ENCODE results near the gene C17orf107.

DNA sequence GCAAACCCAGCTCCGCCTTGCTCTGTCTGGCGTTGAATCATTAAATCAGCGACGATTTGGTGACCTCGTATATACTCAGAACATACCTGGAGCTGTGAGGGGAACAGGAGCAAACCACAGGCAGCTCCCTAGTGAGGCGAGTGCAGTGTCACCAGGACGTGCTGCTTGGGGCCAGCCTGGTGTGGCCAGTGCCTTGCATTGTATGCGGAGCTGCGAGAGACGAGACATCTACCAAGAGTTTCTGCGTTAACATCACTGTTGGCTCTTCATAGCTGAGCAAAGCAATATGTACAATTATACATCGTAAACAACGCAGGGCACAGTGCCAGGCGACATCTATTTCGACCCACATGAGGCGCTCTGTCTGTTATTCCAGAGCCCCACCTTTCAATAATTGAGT, 38.3 kb upstream of the C17orf107 start:
- no peak for TF ChIP-seq GABPA (IDR thresholded peaks at IDR 0.05; ENCODE audit: low read depth)
- TF ChIP-seq, protein P1, sequence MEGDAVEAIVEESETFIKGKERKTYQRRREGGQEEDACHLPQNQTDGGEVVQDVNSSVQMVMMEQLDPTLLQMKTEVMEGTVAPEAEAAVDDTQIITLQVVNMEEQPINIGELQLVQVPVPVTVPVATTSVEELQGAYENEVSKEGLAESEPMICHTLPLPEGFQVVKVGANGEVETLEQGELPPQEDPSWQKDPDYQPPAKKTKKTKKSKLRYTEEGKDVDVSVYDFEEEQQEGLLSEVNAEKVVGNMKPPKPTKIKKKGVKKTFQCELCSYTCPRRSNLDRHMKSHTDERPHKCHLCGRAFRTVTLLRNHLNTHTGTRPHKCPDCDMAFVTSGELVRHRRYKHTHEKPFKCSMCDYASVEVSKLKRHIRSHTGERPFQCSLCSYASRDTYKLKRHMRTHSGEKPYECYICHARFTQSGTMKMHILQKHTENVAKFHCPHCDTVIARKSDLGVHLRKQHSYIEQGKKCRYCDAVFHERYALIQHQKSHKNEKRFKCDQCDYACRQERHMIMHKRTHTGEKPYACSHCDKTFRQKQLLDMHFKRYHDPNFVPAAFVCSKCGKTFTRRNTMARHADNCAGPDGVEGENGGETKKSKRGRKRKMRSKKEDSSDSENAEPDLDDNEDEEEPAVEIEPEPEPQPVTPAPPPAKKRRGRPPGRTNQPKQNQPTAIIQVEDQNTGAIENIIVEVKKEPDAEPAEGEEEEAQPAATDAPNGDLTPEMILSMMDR (IDR thresholded peaks at IDR 0.05), result no peak
- no peak for TF ChIP-seq SIN3A (IDR thresholded peaks at IDR 0.05; ENCODE audit: borderline replicate concordance, low read depth, low read length)
- no peak for TF ChIP-seq RFX5 (IDR thresholded peaks at IDR 0.05; ENCODE audit: low read length)
- no peak for TF ChIP-seq USF2 (IDR thresholded peaks at IDR 0.05; ENCODE audit: borderline replicate concordance, low read depth, low read length)
